ENCODE data around the gene LRRC8C.

The LRRC8C gene

GRCh38 chr1:89767618-89768017, 134.7 kb downstream of the LRRC8C start:
- no peak for DNase-seq (ENCODE audit: low read depth)

Data from CMK (cell line).